HL-60 (cell line): Measurements from ENCODE around the gene DMAP1.

ENCODE experiments used
- POLR2AphosphoS5 ChIP-seq: IDR thresholded peaks from 2 replicates; pipeline ENCODE4 v1.6.1; 2012; ENCODE audit warnings: low read depth
- TF ChIP-seq, protein P1 (sequence below): IDR thresholded peaks from one replicate; pipeline ENCODE4 v1.5.1; 2011; ENCODE audit warnings: low read length, control low read depth, inconsistent platforms; ENCODE audit not compliant: insufficient read depth
- TF ChIP-seq, protein P2 (sequence below): IDR thresholded peaks from 2 replicates; pipeline ENCODE4 v1.6.1; 2012; ENCODE audit warnings: low read depth; ENCODE audit not compliant: insufficient replicate concordance

GRCh38 chr1:44221769-44222168 lies 8.5 kb downstream of the DMAP1 start:
- TF ChIP-seq POLR2AphosphoS5, result no peak
- TF ChIP-seq, protein P1, sequence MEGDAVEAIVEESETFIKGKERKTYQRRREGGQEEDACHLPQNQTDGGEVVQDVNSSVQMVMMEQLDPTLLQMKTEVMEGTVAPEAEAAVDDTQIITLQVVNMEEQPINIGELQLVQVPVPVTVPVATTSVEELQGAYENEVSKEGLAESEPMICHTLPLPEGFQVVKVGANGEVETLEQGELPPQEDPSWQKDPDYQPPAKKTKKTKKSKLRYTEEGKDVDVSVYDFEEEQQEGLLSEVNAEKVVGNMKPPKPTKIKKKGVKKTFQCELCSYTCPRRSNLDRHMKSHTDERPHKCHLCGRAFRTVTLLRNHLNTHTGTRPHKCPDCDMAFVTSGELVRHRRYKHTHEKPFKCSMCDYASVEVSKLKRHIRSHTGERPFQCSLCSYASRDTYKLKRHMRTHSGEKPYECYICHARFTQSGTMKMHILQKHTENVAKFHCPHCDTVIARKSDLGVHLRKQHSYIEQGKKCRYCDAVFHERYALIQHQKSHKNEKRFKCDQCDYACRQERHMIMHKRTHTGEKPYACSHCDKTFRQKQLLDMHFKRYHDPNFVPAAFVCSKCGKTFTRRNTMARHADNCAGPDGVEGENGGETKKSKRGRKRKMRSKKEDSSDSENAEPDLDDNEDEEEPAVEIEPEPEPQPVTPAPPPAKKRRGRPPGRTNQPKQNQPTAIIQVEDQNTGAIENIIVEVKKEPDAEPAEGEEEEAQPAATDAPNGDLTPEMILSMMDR, result no peak
- TF ChIP-seq, protein P2, sequence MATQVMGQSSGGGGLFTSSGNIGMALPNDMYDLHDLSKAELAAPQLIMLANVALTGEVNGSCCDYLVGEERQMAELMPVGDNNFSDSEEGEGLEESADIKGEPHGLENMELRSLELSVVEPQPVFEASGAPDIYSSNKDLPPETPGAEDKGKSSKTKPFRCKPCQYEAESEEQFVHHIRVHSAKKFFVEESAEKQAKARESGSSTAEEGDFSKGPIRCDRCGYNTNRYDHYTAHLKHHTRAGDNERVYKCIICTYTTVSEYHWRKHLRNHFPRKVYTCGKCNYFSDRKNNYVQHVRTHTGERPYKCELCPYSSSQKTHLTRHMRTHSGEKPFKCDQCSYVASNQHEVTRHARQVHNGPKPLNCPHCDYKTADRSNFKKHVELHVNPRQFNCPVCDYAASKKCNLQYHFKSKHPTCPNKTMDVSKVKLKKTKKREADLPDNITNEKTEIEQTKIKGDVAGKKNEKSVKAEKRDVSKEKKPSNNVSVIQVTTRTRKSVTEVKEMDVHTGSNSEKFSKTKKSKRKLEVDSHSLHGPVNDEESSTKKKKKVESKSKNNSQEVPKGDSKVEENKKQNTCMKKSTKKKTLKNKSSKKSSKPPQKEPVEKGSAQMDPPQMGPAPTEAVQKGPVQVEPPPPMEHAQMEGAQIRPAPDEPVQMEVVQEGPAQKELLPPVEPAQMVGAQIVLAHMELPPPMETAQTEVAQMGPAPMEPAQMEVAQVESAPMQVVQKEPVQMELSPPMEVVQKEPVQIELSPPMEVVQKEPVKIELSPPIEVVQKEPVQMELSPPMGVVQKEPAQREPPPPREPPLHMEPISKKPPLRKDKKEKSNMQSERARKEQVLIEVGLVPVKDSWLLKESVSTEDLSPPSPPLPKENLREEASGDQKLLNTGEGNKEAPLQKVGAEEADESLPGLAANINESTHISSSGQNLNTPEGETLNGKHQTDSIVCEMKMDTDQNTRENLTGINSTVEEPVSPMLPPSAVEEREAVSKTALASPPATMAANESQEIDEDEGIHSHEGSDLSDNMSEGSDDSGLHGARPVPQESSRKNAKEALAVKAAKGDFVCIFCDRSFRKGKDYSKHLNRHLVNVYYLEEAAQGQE, result no peak
